ENCODE data around the gene COL15A1.
A peak's percentile ranks its signal among the peaks of the same experiment; 100 is the strongest.

The COL15A1 gene

GRCh38 chr9:99040911-99041582 is 97.3 kb downstream of the COL15A1 start:
- DNase-seq, result no peak

GRCh38 chr9:99041618-99042017 is 97.9 kb downstream of the COL15A1 start:
- DNase-seq, result no peak

- DNase-seq, result no peak
Observed at GRCh38 chr9:99042620-99043019, 98.9 kb downstream of the COL15A1 start.

GRCh38 chr9:99044827-99045226 is 101.1 kb downstream of the COL15A1 start:
- no peak for DNase-seq

- DNase-seq, result no peak
Observed at GRCh38 chr9:99046068-99046467, 102.4 kb downstream of the COL15A1 start.

- DNase-seq, result no peak
Observed at GRCh38 chr9:99046542-99047071, 102.9 kb downstream of the COL15A1 start.

GRCh38 chr9:99049228-99049627 is 105.5 kb downstream of the COL15A1 start:
- DNase-seq, result no peak

- no peak for DNase-seq
Observed at GRCh38 chr9:99049641-99050040, 105.9 kb downstream of the COL15A1 start.

- DNase-seq, result no peak
Observed at GRCh38 chr9:99050292-99050911, 106.7 kb downstream of the COL15A1 start.

- DNase-seq, result no peak
Observed at GRCh38 chr9:99050924-99051323, 107.2 kb downstream of the COL15A1 start.

- no peak for DNase-seq
Observed at GRCh38 chr9:99051406-99051805, 107.7 kb downstream of the COL15A1 start.

- no peak for DNase-seq
Observed at GRCh38 chr9:99051851-99052250, 108.1 kb downstream of the COL15A1 start.

- no peak for DNase-seq
Observed at GRCh38 chr9:99052815-99053715, 109.4 kb downstream of the COL15A1 start.

GRCh38 chr9:99054581-99054980 is 110.9 kb downstream of the COL15A1 start:
- DNase-seq, result no peak

- no peak for DNase-seq
Observed at GRCh38 chr9:99055384-99055783, 111.7 kb downstream of the COL15A1 start.

- no peak for DNase-seq
Observed at GRCh38 chr9:99056186-99056585, 112.5 kb downstream of the COL15A1 start.

GRCh38 chr9:99056886-99057664 is 113.4 kb downstream of the COL15A1 start:
- DNase-seq, result peak in 1 of 2 experiments; percentile 30

GRCh38 chr9:99057665-99058625 is 114.2 kb downstream of the COL15A1 start:
- peak; percentile 66 to 76 for DNase-seq

GRCh38 chr9:99058964-99059921 is 115.5 kb downstream of the COL15A1 start:
- DNase-seq, result peak in 1 of 2 experiments; percentile 20

- no peak for DNase-seq
Observed at GRCh38 chr9:99060621-99061020, 116.9 kb downstream of the COL15A1 start.
